ENCODE measurements around the gene TCEAL9.
A peak's percentile ranks its signal among the peaks of the same experiment; 100 is the strongest.

TCEAL9 gene

GRCh38 chrX:103386332-103386731, 30.0 kb downstream of the TCEAL9 start:
- DNase-seq = no peak
- TF ChIP-seq GATA1 (IDR thresholded peaks at IDR 0.05; ENCODE audit: low read depth, low read length) (no peak), POLR2A (IDR thresholded peaks at IDR 0.05; ENCODE audit: low read length) (no peak)

- TF ChIP-seq POLR2A (IDR thresholded peaks at IDR 0.05; ENCODE audit: low read length) (no peak), GATA1 (IDR thresholded peaks at IDR 0.05; ENCODE audit: low read depth, low read length) (no peak)
- DNase-seq = no peak
Observed at GRCh38 chrX:103393487-103393886, 37.2 kb downstream of the TCEAL9 start.

- TF ChIP-seq GATA1 (IDR thresholded peaks at IDR 0.05; ENCODE audit: low read depth, low read length) = no peak
- TF ChIP-seq POLR2A (IDR thresholded peaks at IDR 0.05; ENCODE audit: low read length) = no peak
- no peak for DNase-seq
Observed at GRCh38 chrX:103396186-103396585, 39.9 kb downstream of the TCEAL9 start.

- no peak for DNase-seq
- TF ChIP-seq GATA1 (IDR thresholded peaks at IDR 0.05; ENCODE audit: low read depth, low read length) = no peak
- no peak for TF ChIP-seq POLR2A (IDR thresholded peaks at IDR 0.05; ENCODE audit: low read length)
Observed at GRCh38 chrX:103396660-103397059, 40.4 kb downstream of the TCEAL9 start.

GRCh38 chrX:103397707-103398106, 41.4 kb downstream of the TCEAL9 start:
- TF ChIP-seq POLR2A (IDR thresholded peaks at IDR 0.05; ENCODE audit: low read length) (no peak), GATA1 (IDR thresholded peaks at IDR 0.05; ENCODE audit: low read depth, low read length) (no peak)
- DNase-seq = no peak

GRCh38 chrX:103398421-103398864, 42.1 kb downstream of the TCEAL9 start:
- DNase-seq = peak; percentile 7 to 45
- TF ChIP-seq POLR2A (IDR thresholded peaks at IDR 0.05; ENCODE audit: low read length) = no peak
- TF ChIP-seq GATA1 (IDR thresholded peaks at IDR 0.05; ENCODE audit: low read depth, low read length) = no peak

GRCh38 chrX:103399744-103400143, 43.4 kb downstream of the TCEAL9 start:
- TF ChIP-seq GATA1 (IDR thresholded peaks at IDR 0.05; ENCODE audit: low read depth, low read length) (no peak), POLR2A (IDR thresholded peaks at IDR 0.05; ENCODE audit: low read length) (no peak)
- no peak for DNase-seq

GRCh38 chrX:103400931-103401330, 44.6 kb downstream of the TCEAL9 start:
- TF ChIP-seq GATA1 (IDR thresholded peaks at IDR 0.05; ENCODE audit: low read depth, low read length) (no peak), POLR2A (IDR thresholded peaks at IDR 0.05; ENCODE audit: low read length) (no peak)
- DNase-seq = no peak

GRCh38 chrX:103404231-103405008, 48.1 kb downstream of the TCEAL9 start:
- peak; percentile 81 to 86 for DNase-seq
- TF ChIP-seq GATA1 (IDR thresholded peaks at IDR 0.05; ENCODE audit: low read depth, low read length) (no peak), POLR2A (IDR thresholded peaks at IDR 0.05; ENCODE audit: low read length) (peak; percentile 18)

GRCh38 chrX:103405009-103405333, 48.7 kb downstream of the TCEAL9 start:
- peak in 1 of 2 experiments; percentile 33 for DNase-seq
- TF ChIP-seq POLR2A (IDR thresholded peaks at IDR 0.05; ENCODE audit: low read length) (no peak), GATA1 (IDR thresholded peaks at IDR 0.05; ENCODE audit: low read depth, low read length) (no peak)

- no peak for DNase-seq
- TF ChIP-seq GATA1 (IDR thresholded peaks at IDR 0.05; ENCODE audit: low read depth, low read length) (no peak), POLR2A (IDR thresholded peaks at IDR 0.05; ENCODE audit: low read length) (no peak)
Observed at GRCh38 chrX:103406256-103406655, 50.0 kb downstream of the TCEAL9 start.

- no peak for DNase-seq
- TF ChIP-seq GATA1 (IDR thresholded peaks at IDR 0.05; ENCODE audit: low read depth, low read length) (no peak), POLR2A (IDR thresholded peaks at IDR 0.05; ENCODE audit: low read length) (no peak)
Observed at GRCh38 chrX:103407776-103408175, 51.5 kb downstream of the TCEAL9 start.

Data from erythroblast (primary cell).